ENCODE measurements around the gene CPLANE2.

GRCh38 chr1:16266411-16267118 is 29.6 kb upstream of the CPLANE2 start:
- no peak for TF ChIP-seq CTCF (conservative IDR thresholded peaks at IDR 0.05)
- no peak for TF ChIP-seq ZFX (IDR thresholded peaks at IDR 0.05)
